Measurements from ENCODE around the gene STAT5B.
"Not testable (repeated sequence)": the region's sequence is repeated elsewhere in the genome, so short reads cannot be mapped to it uniquely, and the experiment has no call there.

The STAT5B gene

DNA sequence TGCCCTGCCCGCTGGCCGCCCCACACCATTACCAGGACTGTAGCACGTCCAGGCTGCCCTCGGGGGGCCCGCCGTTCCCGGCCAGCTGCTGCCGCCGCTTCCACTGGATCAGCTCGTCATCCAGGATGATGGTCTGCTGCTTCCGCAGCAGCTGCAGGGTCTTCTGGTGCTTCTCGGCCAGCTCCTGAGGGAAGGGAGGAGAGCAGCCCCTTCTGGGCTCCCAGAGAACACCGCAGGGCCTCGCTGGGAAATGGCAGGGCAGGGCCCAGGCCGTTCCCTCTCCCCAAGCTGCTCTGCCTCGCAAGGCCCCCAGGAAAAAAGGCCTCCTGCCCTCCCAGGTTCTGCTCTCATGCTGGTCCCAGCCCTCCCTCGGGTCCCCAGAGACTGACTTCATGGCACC, 56.9 kb downstream of the STAT5B start:
- not testable (repeated sequence) for H3K9me3 ChIP-seq (ENCODE audit: control insufficient read depth in 5 of 5, low read length in 5 of 5); H3K9ac ChIP-seq (ENCODE audit: low read length in 5 of 5); H3K4me3 ChIP-seq (ENCODE audit: low read depth in 1 of 5, low read length in 5 of 5); H3K27ac ChIP-seq (ENCODE audit: low read depth, low read length); H3K27me3 ChIP-seq (ENCODE audit: control insufficient read depth in 5 of 5, insufficient read depth in 4 of 5, low read length in 5 of 5)
- Histone ChIP-seq H3K4me1 (ENCODE audit: control insufficient read depth in 5 of 5, insufficient read depth in 5 of 5, low read length in 5 of 5) (peaks cover 0 to 17% (median 7%) of the 10 kb centered on the region in 5 donors), H3K36me3 (ENCODE audit: control insufficient read depth in 5 of 5, insufficient read depth in 5 of 5, low read length in 5 of 5) (peaks cover 12 to 86% (median 61%) of the 10 kb centered on the region in 5 donors)

DNA sequence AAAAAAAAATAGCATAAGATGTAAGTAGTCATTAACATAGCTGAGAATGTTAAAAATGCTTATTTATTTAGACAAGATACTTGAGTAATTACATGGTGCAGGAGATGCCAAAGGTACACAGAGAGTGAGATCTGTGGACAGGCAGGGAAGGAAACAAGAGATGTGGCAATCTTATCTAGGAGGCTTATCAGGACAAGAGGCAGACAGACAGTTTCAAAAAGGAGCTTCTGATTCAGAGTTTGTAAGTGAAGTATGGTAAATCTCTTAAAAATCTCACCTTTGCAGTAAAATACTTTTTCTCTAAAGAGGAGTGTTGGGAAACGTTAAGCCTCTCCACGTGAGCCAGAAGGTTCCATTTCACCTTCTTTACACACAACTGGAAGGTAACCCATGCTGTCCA, 62.0 kb downstream of the STAT5B start:
- Histone ChIP-seq H3K9ac (ENCODE audit: low read length in 5 of 5) (no peak overlapping the region), H3K27me3 (ENCODE audit: control insufficient read depth in 5 of 5, insufficient read depth in 4 of 5, low read length in 5 of 5) (no peaks in the 10 kb centered on the region), H3K4me1 (ENCODE audit: control insufficient read depth in 5 of 5, insufficient read depth in 5 of 5, low read length in 5 of 5) (peaks cover 0 to 34% (median 19%) of the 10 kb centered on the region in 5 donors), H3K4me3 (ENCODE audit: low read depth in 1 of 5, low read length in 5 of 5) (no peak overlapping the region), H3K27ac (ENCODE audit: low read depth, low read length) (peak overlapping the region; percentile 41), H3K36me3 (ENCODE audit: control insufficient read depth in 5 of 5, insufficient read depth in 5 of 5, low read length in 5 of 5) (peaks cover 19 to 86% (median 68%) of the 10 kb centered on the region in 5 donors), H3K9me3 (ENCODE audit: control insufficient read depth in 5 of 5, low read length in 5 of 5) (no peaks in the 10 kb centered on the region)

DNA sequence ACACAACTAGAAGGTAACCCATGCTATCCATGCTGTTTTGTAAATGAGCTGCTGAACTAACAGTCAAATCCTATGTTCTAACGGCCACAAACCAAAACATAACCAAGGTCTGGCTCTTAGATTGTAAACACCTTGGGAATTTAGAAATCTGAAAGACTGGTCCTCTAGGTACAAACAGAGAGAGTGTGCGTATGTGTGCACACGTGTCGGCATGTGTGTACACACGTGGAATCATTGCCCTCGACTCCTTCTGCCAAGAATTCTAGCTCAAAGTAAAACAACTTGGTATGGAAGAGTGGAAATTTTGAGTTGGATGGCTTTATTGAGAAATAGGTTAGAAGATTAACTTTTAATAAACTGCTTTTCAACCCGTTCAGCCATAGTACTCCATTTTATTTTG, 63.8 kb downstream of the STAT5B start:
- no peak overlapping the region for H3K9ac ChIP-seq (ENCODE audit: low read length in 5 of 5)
- H3K4me3 ChIP-seq (ENCODE audit: low read depth in 1 of 5, low read length in 5 of 5), result no peak overlapping the region
- peak overlapping the region; percentile 40 for H3K27ac ChIP-seq (ENCODE audit: low read depth, low read length)
- H3K36me3 ChIP-seq (ENCODE audit: control insufficient read depth in 5 of 5, insufficient read depth in 5 of 5, low read length in 5 of 5), result peaks cover 21 to 82% (median 64%) of the 10 kb centered on the region in 5 donors
- H3K9me3 ChIP-seq (ENCODE audit: control insufficient read depth in 5 of 5, low read length in 5 of 5), result no peaks in the 10 kb centered on the region
- H3K27me3 ChIP-seq (ENCODE audit: control insufficient read depth in 5 of 5, insufficient read depth in 4 of 5, low read length in 5 of 5), result no peaks in the 10 kb centered on the region
- H3K4me1 ChIP-seq (ENCODE audit: control insufficient read depth in 5 of 5, insufficient read depth in 5 of 5, low read length in 5 of 5), result peaks cover 0 to 34% (median 19%) of the 10 kb centered on the region in 5 donors

DNA sequence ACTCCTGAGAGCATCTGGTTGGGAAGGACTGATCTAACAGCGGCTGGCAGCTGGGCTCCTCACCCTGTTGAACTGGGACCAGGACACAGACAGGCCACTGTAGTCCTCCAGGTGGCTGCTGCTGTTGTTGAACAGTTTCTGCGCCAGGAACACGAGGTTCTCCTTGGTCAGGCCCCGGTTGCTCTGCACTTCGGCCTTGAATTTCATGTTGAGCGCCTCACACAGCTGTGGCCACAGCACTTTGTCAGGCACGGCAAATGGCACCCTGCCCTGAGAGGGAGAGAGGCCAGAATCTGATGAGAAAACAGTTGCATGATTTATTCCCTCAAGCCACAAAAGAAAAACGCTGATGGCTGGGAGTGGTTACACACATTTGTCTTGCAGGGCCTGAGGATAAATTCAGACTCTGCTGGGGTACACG, 64.3 kb downstream of the STAT5B start:
- H3K36me3 ChIP-seq (ENCODE audit: control insufficient read depth in 5 of 5, insufficient read depth in 5 of 5, low read length in 5 of 5), result peaks cover 22 to 82% (median 64%) of the 10 kb centered on the region in 5 donors

DNA sequence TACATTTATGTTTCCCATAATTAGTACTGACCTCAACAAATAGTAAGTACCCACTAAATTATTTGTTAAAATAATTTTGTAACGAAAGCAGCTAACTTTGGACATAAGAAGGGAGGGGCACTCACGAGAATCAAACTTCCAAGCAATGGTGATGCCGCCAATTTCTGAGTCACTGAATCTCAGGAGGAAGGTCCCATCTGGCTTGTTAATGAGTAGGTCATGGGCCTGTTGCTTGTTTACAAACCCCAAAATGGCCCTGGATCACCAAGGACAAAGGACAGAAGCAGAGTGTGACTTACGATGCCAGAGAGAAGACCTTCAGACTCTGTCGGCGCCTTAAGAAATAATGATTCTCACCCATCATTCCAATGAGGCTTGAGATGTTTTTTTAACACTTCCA, 66.1 kb downstream of the STAT5B start:
- Histone ChIP-seq H3K36me3 (ENCODE audit: control insufficient read depth in 5 of 5, insufficient read depth in 5 of 5, low read length in 5 of 5) (peaks cover 17 to 82% (median 62%) of the 10 kb centered on the region in 5 donors), H3K27me3 (ENCODE audit: control insufficient read depth in 5 of 5, insufficient read depth in 4 of 5, low read length in 5 of 5) (no peaks in the 10 kb centered on the region), H3K9ac (ENCODE audit: low read length in 5 of 5) (no peak overlapping the region), H3K4me1 (ENCODE audit: control insufficient read depth in 5 of 5, insufficient read depth in 5 of 5, low read length in 5 of 5) (peaks cover 0 to 29% (median 15%) of the 10 kb centered on the region in 5 donors), H3K27ac (ENCODE audit: low read depth, low read length) (peak overlapping the region; percentile 55), H3K9me3 (ENCODE audit: control insufficient read depth in 5 of 5, low read length in 5 of 5) (no peaks in the 10 kb centered on the region), H3K4me3 (ENCODE audit: low read depth in 1 of 5, low read length in 5 of 5) (no peak overlapping the region)

More for the DNA sequence above, 64.3 kb downstream of the STAT5B start:
- H3K27me3 ChIP-seq (ENCODE audit: control insufficient read depth in 5 of 5, insufficient read depth in 4 of 5, low read length in 5 of 5); H3K9ac ChIP-seq (ENCODE audit: low read length in 5 of 5); H3K9me3 ChIP-seq (ENCODE audit: control insufficient read depth in 5 of 5, low read length in 5 of 5); H3K4me3 ChIP-seq (ENCODE audit: low read depth in 1 of 5, low read length in 5 of 5): not testable (repeated sequence)
- Histone ChIP-seq H3K27ac (ENCODE audit: low read depth, low read length) (peak overlapping the region; percentile 40), H3K4me1 (ENCODE audit: control insufficient read depth in 5 of 5, insufficient read depth in 5 of 5, low read length in 5 of 5) (peaks cover 0 to 34% (median 19%) of the 10 kb centered on the region in 5 donors)

DNA sequence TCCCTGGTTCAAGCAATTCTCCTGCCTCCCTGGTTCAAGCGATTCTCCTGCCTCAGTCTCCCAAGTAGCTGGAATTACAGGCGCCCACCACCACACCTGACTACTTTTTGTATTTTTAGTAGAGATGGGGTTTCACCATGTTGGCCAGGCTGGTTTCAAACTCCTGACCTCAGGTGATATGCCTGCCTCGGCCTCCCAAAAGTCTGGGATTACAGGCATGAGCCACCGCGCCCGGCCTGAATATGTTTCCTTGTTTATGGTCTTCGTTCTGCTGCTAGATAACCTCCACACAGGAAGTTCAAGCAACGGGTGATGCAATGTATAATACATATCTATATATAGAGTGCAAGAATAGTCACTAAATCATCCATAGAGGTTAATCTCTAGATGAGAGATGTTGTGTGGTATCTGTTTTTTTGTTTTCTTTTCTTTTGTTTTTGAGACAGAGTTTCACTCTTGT, 70.0 kb downstream of the STAT5B start:
- H3K36me3 ChIP-seq (ENCODE audit: control insufficient read depth in 5 of 5, insufficient read depth in 5 of 5, low read length in 5 of 5), result peaks cover 14 to 91% (median 74%) of the 10 kb centered on the region in 5 donors
- H3K9me3 ChIP-seq (ENCODE audit: control insufficient read depth in 5 of 5, low read length in 5 of 5); H3K4me1 ChIP-seq (ENCODE audit: control insufficient read depth in 5 of 5, insufficient read depth in 5 of 5, low read length in 5 of 5): not testable (repeated sequence)

DNA sequence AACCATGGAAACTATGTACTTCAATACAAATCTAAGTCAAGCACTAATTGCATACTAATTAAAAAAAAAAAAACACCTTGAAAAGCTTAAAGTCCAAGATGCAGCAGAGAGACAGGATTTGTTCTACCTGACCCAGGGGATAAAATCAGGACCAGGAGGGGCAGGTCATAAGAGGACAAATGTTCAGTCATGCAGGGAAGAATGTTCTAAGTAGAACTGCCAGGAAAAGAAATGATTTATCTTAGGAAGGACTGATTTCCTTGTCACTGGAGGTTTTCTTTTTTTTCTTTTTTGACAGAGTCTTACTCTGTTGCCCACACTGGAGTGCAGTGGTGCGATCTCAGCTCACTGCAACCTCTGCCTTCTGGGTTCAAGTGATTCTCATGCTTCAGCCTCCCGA, 72.8 kb downstream of the STAT5B start:
- H3K36me3 ChIP-seq (ENCODE audit: control insufficient read depth in 5 of 5, insufficient read depth in 5 of 5, low read length in 5 of 5), result peaks cover 12 to 90% (median 75%) of the 10 kb centered on the region in 5 donors
- H3K9ac ChIP-seq (ENCODE audit: low read length in 5 of 5), result no peak overlapping the region
- no peaks in the 10 kb centered on the region for H3K9me3 ChIP-seq (ENCODE audit: control insufficient read depth in 5 of 5, low read length in 5 of 5)
- no peaks in the 10 kb centered on the region for H3K27me3 ChIP-seq (ENCODE audit: control insufficient read depth in 5 of 5, insufficient read depth in 4 of 5, low read length in 5 of 5)
- H3K27ac ChIP-seq (ENCODE audit: low read depth, low read length), result no peak overlapping the region
- H3K4me1 ChIP-seq (ENCODE audit: control insufficient read depth in 5 of 5, insufficient read depth in 5 of 5, low read length in 5 of 5), result peaks cover 0 to 5% (median 0%) of the 10 kb centered on the region in 5 donors
- no peak overlapping the region for H3K4me3 ChIP-seq (ENCODE audit: low read depth in 1 of 5, low read length in 5 of 5)

More for the DNA sequence above, 70.0 kb downstream of the STAT5B start:
- not testable (repeated sequence) for H3K27me3 ChIP-seq (ENCODE audit: control insufficient read depth in 5 of 5, insufficient read depth in 4 of 5, low read length in 5 of 5); H3K9ac ChIP-seq (ENCODE audit: low read length in 5 of 5); H3K4me3 ChIP-seq (ENCODE audit: low read depth in 1 of 5, low read length in 5 of 5); H3K27ac ChIP-seq (ENCODE audit: low read depth, low read length)

DNA sequence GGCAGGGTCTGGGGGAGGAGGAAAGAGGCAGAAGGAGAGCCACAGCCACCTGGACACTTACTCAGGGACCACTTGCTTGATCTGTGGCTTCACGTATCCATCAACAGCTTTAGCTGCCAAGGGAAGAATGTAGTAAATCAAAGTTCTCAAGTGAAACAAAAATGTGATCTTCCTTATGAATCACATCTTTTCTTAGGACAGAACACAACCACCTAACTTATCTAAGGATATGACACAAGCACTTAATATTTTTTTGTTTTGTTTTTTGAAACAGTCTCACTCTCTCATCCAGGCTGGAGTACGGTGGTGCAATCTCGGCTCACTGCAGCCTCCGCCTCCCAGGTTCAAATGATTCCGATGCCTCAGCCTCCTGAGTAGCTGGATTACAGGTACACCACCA, 73.5 kb downstream of the STAT5B start:
- H3K9me3 ChIP-seq (ENCODE audit: control insufficient read depth in 5 of 5, low read length in 5 of 5), result no peaks in the 10 kb centered on the region
- peaks cover 0 to 5% (median 0%) of the 10 kb centered on the region in 5 donors for H3K4me1 ChIP-seq (ENCODE audit: control insufficient read depth in 5 of 5, insufficient read depth in 5 of 5, low read length in 5 of 5)
- no peak overlapping the region for H3K27ac ChIP-seq (ENCODE audit: low read depth, low read length)
- no peaks in the 10 kb centered on the region for H3K27me3 ChIP-seq (ENCODE audit: control insufficient read depth in 5 of 5, insufficient read depth in 4 of 5, low read length in 5 of 5)
- no peak overlapping the region for H3K4me3 ChIP-seq (ENCODE audit: low read depth in 1 of 5, low read length in 5 of 5)
- H3K36me3 ChIP-seq (ENCODE audit: control insufficient read depth in 5 of 5, insufficient read depth in 5 of 5, low read length in 5 of 5), result peaks cover 12 to 85% (median 75%) of the 10 kb centered on the region in 5 donors
- H3K9ac ChIP-seq (ENCODE audit: low read length in 5 of 5), result no peak overlapping the region

DNA sequence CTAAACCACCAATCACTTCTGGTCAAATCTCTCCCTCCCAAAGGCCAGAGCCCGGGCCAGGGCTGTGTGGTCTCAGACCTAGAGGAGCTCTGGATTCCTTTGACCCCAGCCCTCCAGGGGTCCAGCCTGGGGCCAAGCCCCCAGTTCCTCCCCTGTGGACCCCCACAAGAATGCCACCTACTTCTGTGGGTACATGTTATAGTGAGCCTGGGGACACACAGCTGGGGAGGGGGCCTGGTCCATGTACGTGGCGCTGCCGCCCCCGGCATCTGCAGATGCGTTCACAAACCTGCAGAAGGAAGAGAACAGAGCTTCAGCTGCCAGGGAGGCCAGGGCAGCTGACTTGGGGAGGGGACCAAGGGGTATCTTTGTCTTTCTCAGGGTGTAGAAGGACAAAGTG, 74.0 kb downstream of the STAT5B start:
- Histone ChIP-seq H3K9me3 (ENCODE audit: control insufficient read depth in 5 of 5, low read length in 5 of 5) (no peaks in the 10 kb centered on the region), H3K9ac (ENCODE audit: low read length in 5 of 5) (no peak overlapping the region), H3K27me3 (ENCODE audit: control insufficient read depth in 5 of 5, insufficient read depth in 4 of 5, low read length in 5 of 5) (no peaks in the 10 kb centered on the region), H3K4me1 (ENCODE audit: control insufficient read depth in 5 of 5, insufficient read depth in 5 of 5, low read length in 5 of 5) (peaks cover 0 to 5% (median 0%) of the 10 kb centered on the region in 5 donors), H3K36me3 (ENCODE audit: control insufficient read depth in 5 of 5, insufficient read depth in 5 of 5, low read length in 5 of 5) (peaks cover 8 to 80% (median 69%) of the 10 kb centered on the region in 5 donors), H3K27ac (ENCODE audit: low read depth, low read length) (no peak overlapping the region), H3K4me3 (ENCODE audit: low read depth in 1 of 5, low read length in 5 of 5) (no peak overlapping the region)

DNA sequence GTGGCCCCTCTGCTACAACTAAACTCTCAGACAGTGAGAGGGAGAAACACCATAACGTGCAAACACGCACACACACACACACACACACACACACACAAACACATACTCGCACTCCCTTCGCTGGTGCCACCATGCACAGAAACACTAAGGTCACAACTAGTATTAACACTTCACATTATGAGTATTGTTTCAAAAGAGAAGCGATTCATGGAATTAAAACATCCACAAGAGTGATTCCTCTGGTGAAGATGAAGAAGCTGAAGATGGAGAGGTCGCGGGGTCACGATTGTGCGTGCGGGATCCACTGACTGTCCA, 74.8 kb downstream of the STAT5B start:
- H3K4me3 ChIP-seq (ENCODE audit: low read depth in 1 of 5, low read length in 5 of 5), result no peak overlapping the region
- H3K9me3 ChIP-seq (ENCODE audit: control insufficient read depth in 5 of 5, low read length in 5 of 5), result no peaks in the 10 kb centered on the region
- no peak overlapping the region for H3K27ac ChIP-seq (ENCODE audit: low read depth, low read length)
- H3K27me3 ChIP-seq (ENCODE audit: control insufficient read depth in 5 of 5, insufficient read depth in 4 of 5, low read length in 5 of 5), result no peaks in the 10 kb centered on the region
- H3K9ac ChIP-seq (ENCODE audit: low read length in 5 of 5), result no peak overlapping the region
- peaks cover 0 to 5% (median 0%) of the 10 kb centered on the region in 5 donors for H3K4me1 ChIP-seq (ENCODE audit: control insufficient read depth in 5 of 5, insufficient read depth in 5 of 5, low read length in 5 of 5)
- H3K36me3 ChIP-seq (ENCODE audit: control insufficient read depth in 5 of 5, insufficient read depth in 5 of 5, low read length in 5 of 5), result peaks cover 7 to 72% (median 64%) of the 10 kb centered on the region in 5 donors

Data from subcutaneous abdominal adipose tissue (tissue), 5 donors.